K562 (cell line): Measurements from ENCODE around the gene ATRIP. TPM values are rescaled to one million over a fixed set of nuclear protein-coding genes. Genes with fewer than 3 reads are reported as not detected.

Experiments
- ARNT ChIP-seq, 2 experiments: fragments of 450-650 bp; IDR thresholded peaks; 2 replicates each; pipeline ENCODE4 v1.6.1; 2016; ENCODE audit warnings: mild to moderate bottlenecking in 1 of 2
- CCNT2 ChIP-seq: IDR thresholded peaks from 2 replicates; pipeline ENCODE4 v1.6.1; 2011; ENCODE audit warnings: borderline replicate concordance, low read depth, mild to moderate bottlenecking, moderate library complexity, mixed read lengths, low read length; ENCODE audit not compliant: insufficient read length; ENCODE audit errors: extremely low read depth
- KLF6 ChIP-seq: fragments of 250-450 bp; sonication (Bioruptor Pico); IDR thresholded peaks from 2 replicates; pipeline ENCODE4 v1.4.0; 2020; ENCODE audit warnings: mild to moderate bottlenecking, moderate library complexity, borderline replicate concordance
- MEF2D ChIP-seq: conservative IDR thresholded peaks from 2 replicates; pipeline ENCODE4 v1.6.1; 2016; ENCODE audit warnings: low read depth, missing genetic modification characterization, missing compliant biosample characterization
- NFIX ChIP-seq: fragments of 250-450 bp; sonication (Bioruptor Pico); IDR thresholded peaks from 2 replicates; pipeline ENCODE4 v1.4.0; 2020; ENCODE audit warnings: low read depth, mild to moderate bottlenecking, moderate library complexity
- PHB ChIP-seq: fragments of 250-450 bp; sonication (Bioruptor Pico); IDR thresholded peaks from 2 replicates; pipeline ENCODE4 v1.5.0; 2021
- POLR2A ChIP-seq: fragments of 450-650 bp; conservative IDR thresholded peaks from 2 replicates; pipeline ENCODE4 v1.6.1; 2016
- POLR2H ChIP-seq: IDR thresholded peaks from 2 replicates; pipeline ENCODE4 v1.6.1; 2016; ENCODE audit warnings: missing genetic modification characterization, low read depth, mild to moderate bottlenecking, control low read depth, missing compliant biosample characterization, moderate library complexity
- POLR3A ChIP-seq: IDR thresholded peaks from 2 replicates; pipeline ENCODE4 v1.6.1; 2011; ENCODE audit warnings: borderline replicate concordance, mild to moderate bottlenecking, moderate library complexity; ENCODE audit not compliant: insufficient read length, insufficient read depth; ENCODE audit errors: extremely low read depth
- RBM17 ChIP-seq: fragments of 200-400 bp; formaldehyde crosslinking; IDR thresholded peaks from 2 replicates; pipeline ENCODE4 v1.6.1; 2017; ENCODE audit warnings: low read depth, mild to moderate bottlenecking, low read length, borderline replicate concordance
- SOX6 ChIP-seq: fragments of 450-650 bp; IDR thresholded peaks from 2 replicates; pipeline ENCODE4 v1.6.1; 2014; ENCODE audit warnings: mild to moderate bottlenecking
- TOE1 ChIP-seq, 2 experiments: fragments of 450-650 bp in 1 of 2; sonication (generic) in 1 of 2; formaldehyde crosslinking in 1 of 2; IDR thresholded peaks; 2 replicates each; pipeline versions ENCODE4 v1.7.1 to v1.8.0; 2016 to 2022; ENCODE audit warnings: borderline replicate concordance in 2 of 2, mild to moderate bottlenecking in 2 of 2, antibody characterized with exemption in 1 of 2, inconsistent platforms in 1 of 2, low read depth in 1 of 2, missing genetic modification reagents in 1 of 2, moderate library complexity in 1 of 2
- XRCC5 ChIP-seq: fragments of 200-400 bp; formaldehyde crosslinking; IDR thresholded peaks from 2 replicates; pipeline ENCODE4 v1.6.1; 2017; ENCODE audit warnings: low read depth, mild to moderate bottlenecking, low read length
- ZFX ChIP-seq: sonication (generic); formaldehyde crosslinking; IDR thresholded peaks from 2 replicates; pipeline ENCODE4 v1.8.0; 2022; ENCODE audit warnings: mild to moderate bottlenecking, missing genetic modification reagents, moderate library complexity
- ZNF780A ChIP-seq: fragments of 250-450 bp; sonication (Bioruptor Pico); IDR thresholded peaks from 2 replicates; pipeline ENCODE4 v1.5.0; 2021; ENCODE audit warnings: mild to moderate bottlenecking
- polyA plus RNA-seq, 8 experiments: library from polyadenylated mRNA; depleted of rRNA in 4 of 8; stranded (reverse) in 5 of 8; unstranded in 3 of 8; fragments of >200 nt; fragmentation: Nextera tagmentation in 2 of 8; fragmentation: Illumina TruSeq in 1 of 8; extraction: Ambion mirVana in 2 of 8; extraction: Trizol in 1 of 8; gene quantifications; 2 replicates each; pipeline versions ENCODE4 v1.2.1 to v1.2.3, GENCODE V29; 2011 to 2014; ENCODE audit warnings: inconsistent platforms in 1 of 8, missing spikeins in 1 of 8
- total RNA-seq, 7 experiments: library from RNA; depleted of rRNA in 6 of 7; stranded (reverse); fragments of >200 nt in 6 of 7; fragmentation: Illumina TruSeq in 2 of 7; extraction: Trizol in 2 of 7; gene quantifications; 2 replicates each; pipeline versions ENCODE4 v1.2.1 to v1.2.3, GENCODE V29; 2011 to 2021; ENCODE audit warnings: low replicate concordance in 1 of 7
- TF ChIP-seq, protein P1 (sequence below), 2 experiments: fragments of 450-650 bp in 1 of 2; sonication (generic) in 1 of 2; formaldehyde crosslinking in 1 of 2; IDR thresholded peaks; 2 replicates each; pipeline versions ENCODE4 v1.7.1 to v1.9.0; 2016 to 2022; ENCODE audit warnings: inconsistent platforms in 1 of 2, mild to moderate bottlenecking in 1 of 2, missing genetic modification reagents in 1 of 2
- TF ChIP-seq, protein P2 (sequence below): sonication (generic); formaldehyde crosslinking; IDR thresholded peaks from 2 replicates; pipeline ENCODE4 v1.8.0; 2022; ENCODE audit warnings: mild to moderate bottlenecking, low read depth, missing genetic modification reagents

ATRIP gene
- total and polyA plus RNA-seq, 9 of the 15 experiments (the other 6 are each of a cell fraction or from before 2014, with no cell fraction given), result 1.7 to 15.7 (median 10.5) TPM

DNA sequence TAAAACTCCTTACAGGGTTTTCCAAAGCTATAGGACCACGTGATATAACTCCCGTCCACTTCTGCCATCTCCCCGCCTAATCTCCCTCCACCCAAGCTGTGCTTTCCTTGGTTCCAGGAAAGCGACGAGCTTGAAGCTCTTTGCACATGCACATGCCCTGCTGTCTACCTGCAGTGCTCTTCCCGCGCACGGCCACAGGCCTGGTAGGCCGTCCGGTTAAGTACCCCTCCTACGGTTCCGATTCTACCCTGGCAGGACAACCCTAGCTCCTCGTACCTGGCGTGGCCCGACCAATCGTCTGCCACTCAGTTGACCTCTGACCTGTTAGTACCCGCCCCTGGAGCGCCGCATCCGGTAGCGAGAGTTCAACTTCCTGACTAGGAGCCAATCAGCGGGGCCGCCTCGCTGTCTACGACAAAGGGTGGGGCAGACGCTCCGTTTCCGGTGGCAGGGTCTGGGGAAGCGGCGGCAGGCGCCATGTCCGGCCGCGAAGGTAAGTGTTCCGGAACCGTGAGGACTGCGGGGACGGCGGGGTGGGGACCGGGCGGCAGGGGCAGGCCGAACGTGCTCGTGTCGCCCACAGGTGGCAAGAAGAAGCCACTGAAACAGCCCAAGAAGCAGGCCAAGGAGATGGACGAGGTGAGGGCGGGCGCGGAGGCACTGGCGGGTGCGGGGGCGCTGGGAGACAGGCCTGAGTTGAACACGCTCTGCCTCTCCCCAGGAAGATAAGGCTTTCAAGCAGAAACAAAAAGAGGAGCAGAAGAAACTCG is 6.5 kb upstream of the ATRIP start, which contains the start of the genes CCDC51 and TMA7 (continued):
- TF ChIP-seq, protein P1, sequence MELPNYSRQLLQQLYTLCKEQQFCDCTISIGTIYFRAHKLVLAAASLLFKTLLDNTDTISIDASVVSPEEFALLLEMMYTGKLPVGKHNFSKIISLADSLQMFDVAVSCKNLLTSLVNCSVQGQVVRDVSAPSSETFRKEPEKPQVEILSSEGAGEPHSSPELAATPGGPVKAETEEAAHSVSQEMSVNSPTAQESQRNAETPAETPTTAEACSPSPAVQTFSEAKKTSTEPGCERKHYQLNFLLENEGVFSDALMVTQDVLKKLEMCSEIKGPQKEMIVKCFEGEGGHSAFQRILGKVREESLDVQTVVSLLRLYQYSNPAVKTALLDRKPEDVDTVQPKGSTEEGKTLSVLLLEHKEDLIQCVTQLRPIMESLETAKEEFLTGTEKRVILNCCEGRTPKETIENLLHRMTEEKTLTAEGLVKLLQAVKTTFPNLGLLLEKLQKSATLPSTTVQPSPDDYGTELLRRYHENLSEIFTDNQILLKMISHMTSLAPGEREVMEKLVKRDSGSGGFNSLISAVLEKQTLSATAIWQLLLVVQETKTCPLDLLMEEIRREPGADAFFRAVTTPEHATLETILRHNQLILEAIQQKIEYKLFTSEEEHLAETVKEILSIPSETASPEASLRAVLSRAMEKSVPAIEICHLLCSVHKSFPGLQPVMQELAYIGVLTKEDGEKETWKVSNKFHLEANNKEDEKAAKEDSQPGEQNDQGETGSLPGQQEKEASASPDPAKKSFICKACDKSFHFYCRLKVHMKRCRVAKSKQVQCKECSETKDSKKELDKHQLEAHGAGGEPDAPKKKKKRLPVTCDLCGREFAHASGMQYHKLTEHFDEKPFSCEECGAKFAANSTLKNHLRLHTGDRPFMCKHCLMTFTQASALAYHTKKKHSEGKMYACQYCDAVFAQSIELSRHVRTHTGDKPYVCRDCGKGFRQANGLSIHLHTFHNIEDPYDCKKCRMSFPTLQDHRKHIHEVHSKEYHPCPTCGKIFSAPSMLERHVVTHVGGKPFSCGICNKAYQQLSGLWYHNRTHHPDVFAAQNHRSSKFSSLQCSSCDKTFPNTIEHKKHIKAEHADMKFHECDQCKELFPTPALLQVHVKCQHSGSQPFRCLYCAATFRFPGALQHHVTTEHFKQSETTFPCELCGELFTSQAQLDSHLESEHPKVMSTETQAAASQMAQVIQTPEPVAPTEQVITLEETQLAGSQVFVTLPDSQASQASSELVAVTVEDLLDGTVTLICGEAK (IDR thresholded peaks at IDR 0.05), result peak; percentile 96
- TF ChIP-seq, protein P1 (CRISPR knock-in tag; IDR thresholded peaks at IDR 0.05), result no peak
- TF ChIP-seq XRCC5 (no peak), CCNT2 (no peak), KLF6 (CRISPR knock-in tag) (no peak), MEF2D (tag) (no peak), ZNF780A (CRISPR knock-in tag) (no peak), ZFX (peak; percentile 75), TOE1 (IDR thresholded peaks at IDR 0.05; ENCODE audit: borderline replicate concordance) (peak; percentile 75; the same call in 1 of the 2 replicates), TOE1 (CRISPR knock-in tag; IDR thresholded peaks at IDR 0.05; ENCODE audit: borderline replicate concordance, low read depth) (no peak), RBM17 (no peak), SOX6 (no peak), PHB (no peak), POLR3A (no peak), NFIX (CRISPR knock-in tag) (no peak), ARNT (IDR thresholded peaks at IDR 0.05) (no peak), POLR2A (peak; percentile 91), POLR2H (tag) (peak; percentile 65; the same call in 1 of the 2 replicates)
- TF ChIP-seq, protein P2, sequence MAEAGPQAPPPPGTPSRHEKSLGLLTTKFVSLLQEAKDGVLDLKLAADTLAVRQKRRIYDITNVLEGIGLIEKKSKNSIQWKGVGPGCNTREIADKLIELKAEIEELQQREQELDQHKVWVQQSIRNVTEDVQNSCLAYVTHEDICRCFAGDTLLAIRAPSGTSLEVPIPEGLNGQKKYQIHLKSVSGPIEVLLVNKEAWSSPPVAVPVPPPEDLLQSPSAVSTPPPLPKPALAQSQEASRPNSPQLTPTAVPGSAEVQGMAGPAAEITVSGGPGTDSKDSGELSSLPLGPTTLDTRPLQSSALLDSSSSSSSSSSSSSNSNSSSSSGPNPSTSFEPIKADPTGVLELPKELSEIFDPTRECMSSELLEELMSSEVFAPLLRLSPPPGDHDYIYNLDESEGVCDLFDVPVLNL (CRISPR knock-in tag), result no peak
